Ishikawa (cell line): Measurements from ENCODE around the gene POU3F1.

Experiments used
- CEBPB ChIP-seq: IDR thresholded peaks from 2 replicates; pipeline ENCODE4 v1.6.1; 2012
- CREB1 ChIP-seq: IDR thresholded peaks from 2 replicates; pipeline ENCODE4 v1.6.1; 2012; ENCODE audit warnings: low read depth
- EGR1 ChIP-seq: IDR thresholded peaks from 2 replicates; pipeline ENCODE4 v1.6.1; 2012
- EP300 ChIP-seq: IDR thresholded peaks from 2 replicates; pipeline ENCODE4 v1.6.1; 2012; ENCODE audit warnings: borderline replicate concordance
- FOXM1 ChIP-seq: IDR thresholded peaks from 2 replicates; pipeline ENCODE4 v1.6.1; 2012; ENCODE audit warnings: low read depth, borderline replicate concordance
- MAX ChIP-seq: IDR thresholded peaks from 2 replicates; pipeline ENCODE4 v1.6.1; 2012
- NFIC ChIP-seq: IDR thresholded peaks from 2 replicates; pipeline ENCODE4 v1.6.1; 2012
- RAD21 ChIP-seq: IDR thresholded peaks from 2 replicates; pipeline ENCODE4 v1.6.1; 2012; ENCODE audit warnings: low read depth
- REST ChIP-seq: IDR thresholded peaks from 2 replicates; pipeline ENCODE4 v1.6.1; 2012; ENCODE audit warnings: low read depth, mild to moderate bottlenecking
- TAF1 ChIP-seq: IDR thresholded peaks from 2 replicates; pipeline ENCODE4 v1.6.1; 2012; ENCODE audit warnings: low read depth, mild to moderate bottlenecking
- TCF12 ChIP-seq: IDR thresholded peaks from 2 replicates; pipeline ENCODE4 v1.6.1; 2012; ENCODE audit warnings: low read depth
- TEAD4 ChIP-seq: IDR thresholded peaks from 2 replicates; pipeline ENCODE4 v1.6.1; 2012
- USF1 ChIP-seq: IDR thresholded peaks from 2 replicates; pipeline ENCODE4 v1.6.1; 2012
- YY1 ChIP-seq: IDR thresholded peaks from 2 replicates; pipeline ENCODE4 v1.6.1; 2012; ENCODE audit warnings: low read depth
- ZBTB7A ChIP-seq: IDR thresholded peaks from 2 replicates; pipeline ENCODE4 v1.6.1; 2012; ENCODE audit warnings: low read depth

The POU3F1 gene

GRCh38 chr1:38021969-38022368 lies 24.6 kb downstream of the POU3F1 start:
- no peak for TF ChIP-seq EP300
- no peak for TF ChIP-seq MAX
- TF ChIP-seq TCF12, result no peak
- no peak for TF ChIP-seq TEAD4
- no peak for TF ChIP-seq USF1
- TF ChIP-seq EGR1, result no peak
- no peak for TF ChIP-seq CEBPB
- no peak for TF ChIP-seq FOXM1
- no peak for TF ChIP-seq NFIC
- no peak for TF ChIP-seq YY1
- no peak for TF ChIP-seq REST
- TF ChIP-seq CREB1, result no peak
- TF ChIP-seq RAD21, result no peak
- no peak for TF ChIP-seq TAF1
- TF ChIP-seq ZBTB7A, result no peak

GRCh38 chr1:38020396-38020795 lies 26.2 kb downstream of the POU3F1 start:
- TF ChIP-seq NFIC (no peak), ZBTB7A (no peak), EGR1 (no peak), TAF1 (no peak)

- no peak for TF ChIP-seq CREB1
- TF ChIP-seq RAD21, result peak; percentile 41
Measured at GRCh38 chr1:38018864-38019343, 27.7 kb downstream of the POU3F1 start.

GRCh38 chr1:38015978-38016725 lies 30.4 kb downstream of the POU3F1 start:
- no peak for TF ChIP-seq MAX
- TF ChIP-seq RAD21, result no peak
- no peak for TF ChIP-seq USF1
- TF ChIP-seq EP300, result no peak
- no peak for TF ChIP-seq TAF1
- TF ChIP-seq REST, result no peak
- TF ChIP-seq YY1, result no peak
- TF ChIP-seq ZBTB7A, result no peak
- no peak for TF ChIP-seq EGR1
- no peak for TF ChIP-seq TEAD4
- TF ChIP-seq CREB1, result no peak
- TF ChIP-seq NFIC, result no peak
- no peak for TF ChIP-seq TCF12
- no peak for TF ChIP-seq CEBPB
- TF ChIP-seq FOXM1, result no peak

- TF ChIP-seq YY1, result no peak
- TF ChIP-seq FOXM1, result no peak
- TF ChIP-seq EP300, result no peak
- TF ChIP-seq TEAD4, result no peak
- no peak for TF ChIP-seq RAD21
- TF ChIP-seq REST, result no peak
- no peak for TF ChIP-seq CREB1
- no peak for TF ChIP-seq TAF1
- no peak for TF ChIP-seq ZBTB7A
- no peak for TF ChIP-seq EGR1
- no peak for TF ChIP-seq USF1
- TF ChIP-seq MAX, result no peak
- TF ChIP-seq NFIC, result no peak
- TF ChIP-seq CEBPB, result no peak
- no peak for TF ChIP-seq TCF12
Measured at GRCh38 chr1:38014724-38015424, 31.7 kb downstream of the POU3F1 start.
